ENCODE data around the gene ATP2B1. TPM values are rescaled to one million over a fixed set of nuclear protein-coding genes. Genes with fewer than 3 reads are reported as not detected.

The ATP2B1 gene
- total RNA-seq, 2 donors from 2014 or later: 16.4 to 80.3 TPM

DNA sequence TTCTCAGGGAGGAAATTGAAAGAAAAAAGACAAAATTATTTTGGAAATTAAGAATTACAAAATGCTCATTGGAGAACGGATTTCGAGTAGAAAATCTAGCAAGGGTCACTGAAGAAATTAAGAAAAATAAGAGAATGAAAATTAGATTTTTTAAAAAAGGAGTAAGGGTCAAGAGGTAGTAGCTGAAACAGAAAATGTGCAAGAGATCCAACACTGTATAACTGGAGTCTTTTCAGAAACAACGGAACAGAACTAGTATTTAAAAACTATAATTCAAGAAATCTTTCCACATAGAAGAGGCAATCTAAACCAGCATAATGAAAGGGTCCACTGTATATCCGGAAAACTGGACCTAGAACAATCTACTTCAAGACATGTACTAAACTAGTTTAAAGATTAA lies 28.2 kb downstream of the ATP2B1 start:
- Histone ChIP-seq H3K9me3 (no peaks in the 10 kb centered on the region), H3K4me1 (replicated peaks) (no peaks in the 10 kb centered on the region), H3K4me3 (no peak overlapping the region), H3K27ac (no peak overlapping the region), H3K27me3 (replicated peaks; ENCODE audit: insufficient read depth) (no peaks in the 10 kb centered on the region), H3K36me3 (no peaks in the 10 kb centered on the region)
- no peak for TF ChIP-seq POLR2AphosphoS5 (IDR thresholded peaks at IDR 0.05)
- TF ChIP-seq POLR2A (IDR thresholded peaks at IDR 0.05): no peak
- TF ChIP-seq, protein P1, sequence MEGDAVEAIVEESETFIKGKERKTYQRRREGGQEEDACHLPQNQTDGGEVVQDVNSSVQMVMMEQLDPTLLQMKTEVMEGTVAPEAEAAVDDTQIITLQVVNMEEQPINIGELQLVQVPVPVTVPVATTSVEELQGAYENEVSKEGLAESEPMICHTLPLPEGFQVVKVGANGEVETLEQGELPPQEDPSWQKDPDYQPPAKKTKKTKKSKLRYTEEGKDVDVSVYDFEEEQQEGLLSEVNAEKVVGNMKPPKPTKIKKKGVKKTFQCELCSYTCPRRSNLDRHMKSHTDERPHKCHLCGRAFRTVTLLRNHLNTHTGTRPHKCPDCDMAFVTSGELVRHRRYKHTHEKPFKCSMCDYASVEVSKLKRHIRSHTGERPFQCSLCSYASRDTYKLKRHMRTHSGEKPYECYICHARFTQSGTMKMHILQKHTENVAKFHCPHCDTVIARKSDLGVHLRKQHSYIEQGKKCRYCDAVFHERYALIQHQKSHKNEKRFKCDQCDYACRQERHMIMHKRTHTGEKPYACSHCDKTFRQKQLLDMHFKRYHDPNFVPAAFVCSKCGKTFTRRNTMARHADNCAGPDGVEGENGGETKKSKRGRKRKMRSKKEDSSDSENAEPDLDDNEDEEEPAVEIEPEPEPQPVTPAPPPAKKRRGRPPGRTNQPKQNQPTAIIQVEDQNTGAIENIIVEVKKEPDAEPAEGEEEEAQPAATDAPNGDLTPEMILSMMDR (IDR thresholded peaks at IDR 0.05): no peak
- no peak for DNase-seq (ENCODE audit: low spot score)
- intact Hi-C loops (cut with DNase I): no loop called here
- WGBS: 100% methylated on average over 4 of the region's 4 CpGs

GRCh38 chr12:89679631-89680030 lies 29.0 kb downstream of the ATP2B1 start:
- Histone ChIP-seq H3K4me1 (replicated peaks) (no peaks in the 10 kb centered on the region), H3K27me3 (replicated peaks; ENCODE audit: insufficient read depth) (no peaks in the 10 kb centered on the region), H3K4me3 (no peak overlapping the region), H3K9me3 (no peaks in the 10 kb centered on the region), H3K27ac (no peak overlapping the region), H3K36me3 (no peaks in the 10 kb centered on the region)
- no peak for DNase-seq (ENCODE audit: low spot score)
- WGBS: 94% methylated on average over 2 of the region's 2 CpGs
- intact Hi-C loops (cut with DNase I): no loop called here
- TF ChIP-seq POLR2AphosphoS5 (IDR thresholded peaks at IDR 0.05): no peak
- no peak for TF ChIP-seq POLR2A (IDR thresholded peaks at IDR 0.05)
- TF ChIP-seq, protein P1 (IDR thresholded peaks at IDR 0.05): no peak

DNA sequence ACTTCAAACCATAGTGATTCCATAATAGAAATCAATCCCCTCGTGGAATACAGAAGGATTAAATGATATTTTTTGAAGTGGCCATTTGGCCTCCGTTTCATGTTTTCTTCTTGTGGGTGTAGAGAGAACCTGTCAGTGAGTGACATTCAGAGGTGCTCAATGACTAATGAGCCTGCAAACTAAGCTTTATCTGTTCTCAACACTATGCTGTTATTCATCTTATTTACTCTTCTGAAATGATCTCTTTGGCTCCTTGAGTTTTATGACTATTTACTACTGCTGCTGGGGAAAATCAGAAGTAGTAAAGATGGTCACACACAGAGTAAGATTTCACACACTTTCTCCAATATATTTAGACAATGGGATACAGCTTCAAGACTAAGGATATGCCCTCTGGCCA lies 30.4 kb downstream of the ATP2B1 start:
- Histone ChIP-seq H3K9me3 (no peaks in the 10 kb centered on the region), H3K27ac (no peak overlapping the region), H3K4me3 (no peak overlapping the region), H3K4me1 (replicated peaks) (no peaks in the 10 kb centered on the region), H3K36me3 (no peaks in the 10 kb centered on the region), H3K27me3 (replicated peaks; ENCODE audit: insufficient read depth) (no peaks in the 10 kb centered on the region)
- TF ChIP-seq POLR2AphosphoS5 (IDR thresholded peaks at IDR 0.05): no peak
- no peak for TF ChIP-seq POLR2A (IDR thresholded peaks at IDR 0.05)
- TF ChIP-seq, protein P1 (IDR thresholded peaks at IDR 0.05): no peak
- no peak for DNase-seq (ENCODE audit: low spot score)
- intact Hi-C loops (cut with DNase I): no loop called here
- WGBS: 82% methylated on average over 2 of the region's 2 CpGs

DNA sequence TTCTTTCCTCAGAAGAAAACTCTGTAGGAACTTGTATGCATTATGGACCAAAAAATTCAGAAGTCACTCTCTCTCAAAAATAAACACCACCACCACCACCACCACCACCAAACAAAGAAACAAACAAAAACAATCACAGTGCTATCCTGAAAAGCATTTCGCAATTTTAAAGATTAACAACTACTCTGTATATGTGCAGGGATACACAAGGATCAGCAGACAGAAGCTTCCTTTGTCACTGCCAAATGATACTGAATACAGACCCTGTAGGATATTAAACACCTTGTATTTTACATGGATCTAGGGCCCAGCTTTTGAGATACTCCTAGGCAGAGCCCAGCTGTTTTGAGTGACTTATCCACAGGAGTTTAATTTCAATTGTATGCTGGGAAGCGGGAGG lies 31.7 kb downstream of the ATP2B1 start:
- H3K36me3 ChIP-seq: no peaks in the 10 kb centered on the region
- no peak overlapping the region for H3K27ac ChIP-seq
- no peaks in the 10 kb centered on the region for H3K4me1 ChIP-seq (replicated peaks)
- no peak for DNase-seq (ENCODE audit: low spot score)
- intact Hi-C loops (cut with DNase I): no loop called here
- WGBS: 98% methylated on average over 2 of the region's 2 CpGs
- H3K9me3 ChIP-seq: no peaks in the 10 kb centered on the region
- no peak for TF ChIP-seq POLR2A (IDR thresholded peaks at IDR 0.05)
- TF ChIP-seq, protein P1 (IDR thresholded peaks at IDR 0.05): no peak
- no peak for TF ChIP-seq POLR2AphosphoS5 (IDR thresholded peaks at IDR 0.05)
- H3K4me3 ChIP-seq: no peak overlapping the region
- no peaks in the 10 kb centered on the region for H3K27me3 ChIP-seq (replicated peaks; ENCODE audit: insufficient read depth)

DNA sequence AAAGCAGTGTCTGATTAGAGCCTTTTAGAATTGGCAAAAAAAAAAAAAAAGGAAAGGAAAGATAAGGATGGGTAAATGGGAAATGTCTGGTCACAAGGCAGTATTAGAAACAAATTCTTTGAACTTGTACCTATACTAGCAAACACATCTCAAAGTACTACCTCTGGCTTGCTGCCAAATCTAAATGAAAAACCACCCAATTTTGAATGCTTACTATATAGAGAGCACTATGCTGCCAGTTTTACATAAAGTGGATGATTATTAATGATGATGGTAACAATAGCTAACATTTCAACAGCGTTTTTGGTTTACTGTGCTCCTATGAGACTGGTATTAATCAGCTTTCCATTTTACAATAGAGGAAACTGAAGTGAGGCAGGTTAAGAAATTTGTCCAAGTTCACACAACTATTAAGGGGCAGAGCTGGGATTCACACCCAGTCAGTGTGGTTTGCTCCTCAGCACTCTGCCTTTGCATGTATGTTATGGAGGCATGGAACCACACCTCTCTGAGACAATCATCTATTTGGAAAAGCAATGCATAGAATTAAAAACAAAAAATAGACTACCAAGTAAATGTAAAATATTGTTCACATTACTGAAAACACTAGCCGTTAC lies 34.2 kb downstream of the ATP2B1 start:
- TF ChIP-seq POLR2A (IDR thresholded peaks at IDR 0.05): no peak
- TF ChIP-seq, protein P1 (IDR thresholded peaks at IDR 0.05): no peak
- TF ChIP-seq POLR2AphosphoS5 (IDR thresholded peaks at IDR 0.05): no peak
- H3K27ac ChIP-seq: no peak overlapping the region
- intact Hi-C loops (cut with DNase I): no loop called here
- H3K27me3 ChIP-seq (replicated peaks; ENCODE audit: insufficient read depth): no peaks in the 10 kb centered on the region
- 78% methylated on average over 2 of the region's 2 CpGs for WGBS
- no peaks in the 10 kb centered on the region for H3K4me1 ChIP-seq (replicated peaks)
- H3K9me3 ChIP-seq: no peaks in the 10 kb centered on the region
- no peaks in the 10 kb centered on the region for H3K36me3 ChIP-seq
- no peak for DNase-seq (ENCODE audit: low spot score)
- H3K4me3 ChIP-seq: no peak overlapping the region
